Activated effector memory CD4-positive, alpha-beta T cell treated with anti-CD3 and anti-CD28 coated beads, Interleukin-2, amount 50 U/mL, for 16 hours (primary cell): Measurements from ENCODE around the gene ANKMY1.

Source experiments
- DNase-seq: peaks from one replicate; pipeline ENCODE4 v3.0.0-alpha.2; 2020

The ANKMY1 gene

DNA sequence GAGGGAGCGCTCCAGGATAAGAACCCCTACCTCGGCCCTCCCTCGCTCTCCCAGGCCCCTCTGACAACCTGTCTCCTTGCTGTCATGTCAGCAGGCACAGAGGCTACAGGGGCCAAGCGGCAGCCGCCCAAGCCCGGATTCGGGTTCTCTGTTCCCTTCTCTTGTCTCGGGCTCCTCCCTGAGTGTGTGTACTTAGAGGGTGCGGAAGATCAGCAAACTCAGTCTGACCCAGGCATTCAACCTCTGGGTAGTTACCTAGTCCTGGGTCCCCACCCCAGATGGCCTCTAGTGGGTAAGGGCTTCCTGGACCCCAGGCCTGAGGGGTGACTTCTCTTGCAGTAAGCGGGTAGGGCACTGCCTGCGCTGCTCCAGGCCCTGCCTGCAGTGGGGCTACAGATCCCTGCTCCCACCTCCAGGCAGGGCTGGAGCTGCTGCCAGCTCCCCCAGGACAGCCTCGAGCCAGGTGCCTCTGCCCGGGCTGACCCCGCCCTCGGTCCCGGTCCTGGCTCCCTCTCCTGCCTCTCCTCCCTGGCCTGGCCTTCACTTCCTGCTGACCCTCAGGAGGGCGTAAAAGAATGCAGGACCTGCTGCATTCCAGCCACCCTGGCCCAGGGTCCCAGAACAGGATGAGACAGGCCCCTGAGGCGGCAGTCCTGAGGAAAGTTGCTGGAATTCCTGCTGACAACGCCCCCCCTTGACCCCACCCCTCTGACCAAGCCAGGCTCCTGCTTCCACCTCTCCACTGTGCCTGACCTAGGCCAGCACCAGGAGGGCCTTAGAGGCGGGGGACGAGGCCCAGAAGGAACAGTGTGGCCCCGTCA, 100.4 kb downstream of the ANKMY1 start:
- no peak for DNase-seq

GRCh38 chr2:240456447-240457222, 101.2 kb downstream of the ANKMY1 start:
- no peak for DNase-seq

DNA sequence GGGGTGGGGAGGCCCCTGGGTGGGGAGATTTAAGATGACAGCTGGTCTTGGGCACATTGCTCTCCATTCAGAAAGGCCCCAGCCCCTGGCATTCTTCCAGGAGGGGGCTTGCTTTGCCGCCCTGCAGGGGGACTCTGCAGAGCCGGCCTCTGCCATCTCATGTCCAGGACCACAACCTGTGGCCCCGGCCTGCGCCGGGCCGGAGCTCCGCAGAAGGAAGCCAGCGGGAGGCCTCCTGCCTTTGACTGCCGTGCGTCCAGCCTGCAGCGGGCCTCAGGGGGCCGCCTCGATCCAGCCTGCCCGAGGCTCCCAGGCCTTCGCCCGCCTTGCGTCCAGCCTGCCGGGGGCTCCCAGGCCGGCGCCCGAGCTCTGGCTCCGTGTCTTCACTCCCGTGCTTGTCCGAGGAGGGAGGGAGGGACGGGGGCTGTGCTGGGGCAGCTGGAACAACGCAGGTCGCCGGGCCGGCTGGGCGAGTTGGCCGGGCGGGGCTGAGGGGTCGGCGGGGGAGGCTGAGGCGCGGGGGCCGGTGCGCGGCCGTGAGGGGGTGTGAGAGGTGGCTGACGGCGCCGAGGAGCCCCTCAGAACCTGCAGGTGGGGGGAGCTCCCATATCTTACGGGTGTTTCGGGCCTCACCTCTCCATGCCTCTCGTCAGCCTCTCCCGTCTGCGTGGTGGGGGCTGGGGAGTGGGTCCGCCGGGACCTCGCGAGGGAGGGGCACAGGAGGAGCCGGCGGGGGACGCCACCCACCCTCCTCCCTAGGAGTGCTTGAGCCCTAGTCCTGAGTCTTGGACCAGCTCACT, 101.9 kb downstream of the ANKMY1 start:
- DNase-seq = no peak

- no peak for DNase-seq
These were observed 102.5 kb downstream of the ANKMY1 start for GRCh38 chr2:240455272-240455646.

- no peak for DNase-seq
These were observed 103.5 kb downstream of the ANKMY1 start for GRCh38 chr2:240454106-240454901.

- DNase-seq = no peak
These were observed 104.2 kb downstream of the ANKMY1 start for GRCh38 chr2:240453461-240454105.

GRCh38 chr2:240452462-240453256, 105.1 kb downstream of the ANKMY1 start:
- DNase-seq = no peak

GRCh38 chr2:240451791-240452461, 105.9 kb downstream of the ANKMY1 start:
- DNase-seq = no peak

DNA sequence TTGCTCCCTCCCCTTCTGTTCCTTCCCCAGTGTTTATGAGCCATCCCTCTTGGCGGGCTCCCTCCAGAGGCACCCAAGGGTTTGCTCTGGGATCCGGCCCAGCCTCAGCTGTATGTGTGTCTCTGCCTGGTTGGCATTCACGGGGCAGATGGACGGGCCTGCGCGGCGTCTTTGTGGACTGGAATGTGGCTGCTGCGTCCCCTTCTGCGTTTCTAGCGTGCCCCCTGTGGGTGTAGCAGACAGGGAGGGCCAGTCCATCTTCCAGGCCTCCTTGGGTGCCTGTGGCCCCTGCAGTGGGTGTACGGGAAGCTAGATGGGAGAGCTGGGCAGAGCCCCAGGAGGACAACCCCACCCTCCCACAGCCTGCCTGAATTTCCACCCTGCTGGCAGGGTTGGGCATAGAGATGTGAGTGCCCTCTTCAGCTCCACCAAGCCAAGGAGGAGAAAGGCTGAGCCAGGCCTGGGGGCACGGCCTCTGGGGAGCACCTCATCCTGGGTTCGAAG, 106.6 kb downstream of the ANKMY1 start:
- DNase-seq = no peak

DNA sequence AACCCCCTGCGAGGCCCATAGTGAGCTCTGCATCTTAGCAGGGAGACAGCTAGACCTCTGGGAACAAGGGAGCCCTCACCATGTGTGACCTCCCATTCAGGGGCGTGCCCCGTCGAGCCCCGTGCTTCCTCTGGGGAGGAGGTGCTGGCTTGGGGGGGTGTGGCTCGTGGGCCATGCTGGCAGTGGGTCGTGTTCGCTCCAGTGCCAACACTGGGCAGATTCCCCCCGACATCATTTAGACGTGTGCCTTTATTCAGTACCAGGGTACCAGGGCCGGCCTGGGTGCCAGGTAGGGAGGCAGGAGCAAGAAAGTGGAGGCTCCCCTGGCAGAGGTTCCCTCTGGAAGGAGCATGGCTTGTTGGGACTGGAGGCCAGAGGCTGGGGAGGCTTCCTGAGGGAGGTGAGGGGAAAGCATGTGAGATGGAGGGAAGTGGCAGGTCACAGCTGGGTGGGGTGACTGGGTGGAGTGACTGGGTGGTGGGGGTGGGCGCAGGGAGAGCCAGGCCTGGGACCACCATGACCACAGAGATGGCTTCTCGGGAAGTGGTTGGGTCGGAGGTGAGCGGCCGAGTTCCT, 107.2 kb downstream of the ANKMY1 start:
- no peak for DNase-seq

GRCh38 chr2:240449764-240450531, 107.8 kb downstream of the ANKMY1 start:
- no peak for DNase-seq

DNA sequence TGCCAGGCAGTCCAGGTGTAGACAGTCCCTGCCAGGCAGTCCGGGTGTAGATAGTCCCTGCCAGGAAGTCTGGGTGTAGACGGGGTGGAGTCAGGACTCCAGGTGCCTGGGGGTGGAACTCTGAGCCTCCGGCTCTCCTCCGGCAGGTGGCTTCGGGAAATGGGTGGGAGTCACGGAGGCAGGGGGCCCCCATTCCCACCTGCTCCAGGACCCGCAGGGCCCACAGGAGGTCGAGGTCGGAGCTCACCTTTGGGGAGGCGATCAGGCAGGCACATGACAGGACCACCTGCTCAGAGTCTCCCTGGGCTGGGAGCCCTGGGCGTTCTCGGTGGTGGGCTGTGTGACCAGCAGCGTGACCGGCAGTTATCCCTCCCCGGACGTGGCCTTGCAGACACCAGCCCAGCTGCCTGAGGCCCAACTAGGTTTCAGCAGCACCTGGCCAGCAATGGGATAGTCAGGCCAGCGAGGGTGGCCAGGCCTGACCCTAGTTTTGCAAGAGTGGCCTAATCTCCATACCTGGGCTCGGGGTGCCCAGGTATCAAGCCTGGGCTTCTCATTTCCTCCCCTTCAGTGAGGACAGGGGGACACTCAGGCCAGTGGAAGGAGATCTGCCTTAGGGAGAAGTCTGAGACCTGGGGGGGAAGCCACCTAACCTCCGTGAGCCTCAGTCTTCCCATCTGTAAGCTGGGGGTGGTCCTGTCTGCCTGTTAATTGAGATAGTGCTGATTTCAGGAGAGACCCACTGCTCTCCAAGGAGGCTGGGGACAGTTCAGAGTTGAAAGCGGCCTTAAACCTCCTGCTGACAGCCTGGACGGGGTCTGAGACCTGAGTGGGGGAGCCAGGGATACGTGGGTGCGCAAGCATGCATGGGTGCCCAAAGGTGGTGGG, 109.2 kb downstream of the ANKMY1 start:
- no peak for DNase-seq

DNA sequence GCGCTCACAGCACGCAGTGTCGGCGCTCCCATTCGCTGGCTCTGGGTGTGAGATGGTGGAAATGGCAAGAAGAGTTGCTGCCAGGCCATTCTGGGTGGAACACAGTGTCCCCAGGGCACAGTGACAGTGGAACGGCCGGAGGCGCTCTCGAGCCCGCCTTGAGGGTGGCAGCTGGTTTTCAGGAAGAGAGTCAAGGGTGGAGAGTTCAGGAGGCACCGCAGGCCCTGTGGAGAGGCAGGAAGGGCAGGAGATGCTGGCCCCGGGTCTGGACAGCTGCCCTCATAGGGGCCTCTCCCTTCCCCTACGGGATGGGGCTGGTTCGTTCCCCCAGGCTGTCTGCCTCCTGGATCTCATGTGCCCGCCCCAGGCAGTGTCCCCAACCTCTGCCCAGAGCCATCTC, 109.9 kb downstream of the ANKMY1 start:
- DNase-seq = no peak

GRCh38 chr2:240447331-240447730, 110.5 kb downstream of the ANKMY1 start:
- no peak for DNase-seq

- DNase-seq = no peak
These were observed 111.1 kb downstream of the ANKMY1 start for GRCh38 chr2:240446664-240447175.

DNA sequence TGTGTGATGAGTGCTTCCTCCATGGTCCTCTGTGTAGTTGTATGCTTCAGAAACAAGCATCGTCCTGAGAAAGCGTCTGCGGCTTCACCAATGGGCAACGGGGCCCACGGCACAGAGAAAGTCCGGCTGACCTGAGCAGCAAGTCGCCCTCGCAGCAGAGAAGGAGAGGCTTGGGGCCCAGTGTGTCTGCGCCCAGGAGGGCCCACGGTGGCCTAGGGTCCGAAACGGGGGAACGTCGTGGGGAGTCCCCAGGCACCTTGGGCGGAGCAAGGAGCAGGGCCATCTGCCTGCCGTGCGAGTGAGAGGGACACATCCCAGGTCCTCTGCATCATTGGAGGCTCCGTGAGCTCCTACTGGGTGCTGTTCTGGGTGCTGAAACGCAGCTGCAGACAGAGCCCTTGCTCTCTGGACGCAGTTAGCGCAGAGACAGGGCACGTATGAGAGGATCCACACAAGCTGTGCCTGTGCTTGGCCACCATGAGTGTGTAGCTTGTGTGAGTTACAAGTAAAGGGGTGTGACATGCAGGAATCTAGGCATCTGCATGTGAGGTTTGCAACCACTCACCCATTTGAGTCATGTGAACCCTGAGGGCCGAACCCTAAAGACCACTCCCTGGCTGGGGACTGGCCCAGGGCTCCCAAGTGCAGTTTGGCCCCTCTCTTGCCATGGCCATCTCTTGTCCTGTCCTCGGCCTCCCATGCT, 111.7 kb downstream of the ANKMY1 start:
- DNase-seq = no peak

GRCh38 chr2:240444464-240444863, 113.3 kb downstream of the ANKMY1 start:
- no peak for DNase-seq
